ENCODE data around the gene MAPT.
"Not testable (repeated sequence)": the region's sequence is repeated elsewhere in the genome, so short reads cannot be mapped to it uniquely, and the experiment has no call there.

Gene MAPT

DNA sequence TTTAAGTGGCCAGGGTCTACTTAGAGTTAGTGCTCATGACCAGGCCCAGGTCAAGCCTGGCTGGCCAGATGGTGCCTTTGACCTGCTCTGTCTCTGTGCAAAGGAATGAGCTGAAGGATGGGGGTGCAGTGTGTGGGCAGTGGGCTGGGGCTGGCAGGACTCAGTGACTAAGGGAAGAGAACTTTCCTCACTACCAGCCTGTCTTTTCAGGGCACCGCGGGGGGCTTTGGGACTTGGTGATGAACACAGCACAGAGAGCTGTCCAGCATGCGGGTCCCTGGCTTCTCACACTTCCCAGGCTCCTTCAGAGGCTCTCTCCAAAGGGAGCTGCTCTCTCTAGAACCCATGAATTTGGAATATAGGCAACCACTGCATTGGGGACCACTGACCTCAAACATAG is 61.7 kb downstream of the MAPT start:
- no peak for DNase-seq

DNA sequence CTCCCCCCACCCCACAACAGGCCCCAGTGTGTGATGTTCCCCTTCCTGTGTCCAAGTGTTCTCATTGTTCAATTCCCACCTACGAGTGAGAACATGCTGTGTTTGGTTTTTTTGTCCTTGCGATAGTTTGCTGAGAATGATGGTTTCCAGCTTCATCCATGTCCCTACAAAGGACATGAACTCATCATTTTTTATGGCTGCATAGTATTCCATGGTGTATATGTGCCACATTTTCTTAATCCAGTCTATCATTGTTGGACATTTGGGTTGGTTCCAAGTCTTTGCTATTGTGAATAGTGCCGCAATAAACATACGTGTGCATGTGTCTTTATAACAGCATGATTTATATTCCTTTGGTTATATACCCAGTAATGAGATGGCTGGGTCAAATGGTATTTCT is 62.4 kb downstream of the MAPT start:
- not testable (repeated sequence) for DNase-seq

DNA sequence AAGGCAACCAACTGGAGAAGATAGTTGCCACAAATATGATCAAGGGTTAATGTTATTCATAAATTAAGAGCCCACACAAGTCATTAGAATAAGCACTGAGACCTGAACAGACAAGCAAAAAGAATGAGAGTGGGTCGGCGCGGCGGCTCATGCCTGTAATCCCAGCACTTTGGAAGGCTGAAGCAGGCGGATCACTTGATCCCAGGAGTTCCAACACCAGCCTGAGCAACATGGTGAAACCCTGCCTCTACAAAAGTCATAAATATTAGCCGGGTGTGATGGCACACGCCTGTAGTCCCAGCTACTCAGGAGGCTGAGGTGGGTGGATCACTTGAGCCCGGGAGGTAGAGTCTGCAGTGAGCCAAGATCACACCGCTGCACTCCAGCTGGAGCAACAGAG is 64.0 kb downstream of the MAPT start:
- DNase-seq = no peak

DNA sequence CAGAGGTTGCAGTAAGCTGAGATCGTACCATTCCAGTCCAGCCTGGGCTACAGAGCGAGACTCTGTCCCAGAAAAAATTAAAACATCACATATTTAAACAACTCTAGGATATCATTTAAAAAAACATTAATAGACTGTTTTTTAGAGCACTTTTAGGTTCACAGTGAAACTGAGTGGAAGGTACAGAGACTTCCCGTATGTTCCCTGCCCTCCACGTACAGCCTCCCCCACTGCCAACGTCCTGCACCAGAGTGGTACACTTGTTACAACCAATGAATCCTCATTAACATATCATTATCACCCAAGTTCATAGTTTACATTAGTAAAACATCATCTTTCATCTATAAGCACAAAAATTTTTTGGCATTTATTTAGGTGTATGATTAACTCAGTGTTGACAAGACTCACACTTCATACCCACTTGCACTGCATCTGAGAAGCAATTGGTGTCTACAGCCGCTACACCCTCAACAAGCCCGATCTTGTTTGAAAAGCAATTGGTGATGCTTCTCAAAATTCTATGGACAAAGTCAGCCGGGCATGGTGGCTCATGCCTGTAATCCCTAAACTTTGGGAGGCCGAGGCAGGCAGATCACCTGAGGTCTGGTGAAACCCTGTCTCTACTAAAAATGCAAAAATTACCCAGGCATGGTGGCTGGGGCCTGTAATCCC is 64.8 kb downstream of the MAPT start:
- no peak for DNase-seq

DNA sequence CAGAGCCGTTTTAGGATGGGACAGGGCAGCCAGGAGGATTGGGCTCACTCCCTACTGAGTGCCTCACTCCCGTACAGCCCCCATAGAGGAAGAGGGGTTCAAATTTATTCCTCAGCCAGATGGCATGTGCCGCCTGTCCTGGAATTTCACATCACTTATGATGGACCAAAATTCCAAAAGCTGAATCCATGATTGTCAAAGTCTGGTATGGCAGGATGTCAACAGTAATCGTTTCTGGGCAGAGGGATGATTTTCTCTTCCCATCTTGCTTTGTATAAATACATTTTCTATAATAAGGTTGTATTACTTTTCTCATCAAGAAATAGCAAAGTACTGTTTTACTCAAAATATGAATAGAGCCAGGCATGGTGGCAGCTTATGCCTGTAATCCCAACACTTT is 66.0 kb downstream of the MAPT start:
- DNase-seq = no peak

DNA sequence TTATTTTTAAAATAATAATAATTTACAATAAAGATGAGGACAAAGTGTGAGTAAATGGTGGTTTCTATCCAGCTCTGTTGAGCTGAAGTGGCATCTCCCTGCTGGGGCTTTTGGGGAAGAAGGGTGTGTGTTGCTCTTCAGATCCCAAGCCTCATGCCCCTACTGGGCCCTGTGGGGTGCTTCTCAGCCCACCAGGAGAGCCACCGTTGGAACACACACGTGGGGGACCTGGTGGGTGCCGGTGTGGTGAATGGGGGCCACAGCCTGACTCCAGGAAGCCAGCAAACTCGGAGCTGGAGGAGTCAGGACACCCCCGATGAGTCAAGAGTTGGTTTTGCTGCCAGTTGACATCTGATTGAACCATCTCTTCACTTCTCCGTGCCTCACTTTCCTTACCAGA is 66.9 kb downstream of the MAPT start:
- DNase-seq = no peak

DNA sequence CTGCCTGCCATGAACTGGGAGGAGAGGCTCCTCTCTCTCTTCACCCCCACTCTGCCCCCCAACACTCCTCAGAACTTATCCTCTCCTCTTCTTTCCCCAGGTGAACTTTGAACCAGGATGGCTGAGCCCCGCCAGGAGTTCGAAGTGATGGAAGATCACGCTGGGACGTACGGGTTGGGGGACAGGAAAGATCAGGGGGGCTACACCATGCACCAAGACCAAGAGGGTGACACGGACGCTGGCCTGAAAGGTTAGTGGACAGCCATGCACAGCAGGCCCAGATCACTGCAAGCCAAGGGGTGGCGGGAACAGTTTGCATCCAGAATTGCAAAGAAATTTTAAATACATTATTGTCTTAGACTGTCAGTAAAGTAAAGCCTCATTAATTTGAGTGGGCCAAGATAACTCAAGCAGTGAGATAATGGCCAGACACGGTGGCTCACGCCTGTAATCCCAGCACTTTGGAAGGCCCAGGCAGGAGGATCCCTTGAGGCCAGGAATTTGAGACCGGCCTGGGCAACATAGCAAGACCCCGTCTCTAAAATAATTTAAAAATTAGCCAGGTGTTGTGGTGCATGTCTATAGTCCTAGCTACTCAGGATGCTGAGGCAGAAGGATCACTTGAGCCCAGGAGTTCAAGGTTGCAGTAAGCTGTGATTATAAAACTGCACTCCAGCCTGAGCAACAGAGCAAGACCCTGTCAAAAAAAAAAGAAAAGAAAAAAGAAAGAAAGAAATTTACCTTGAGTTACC is 68.0 kb downstream of the MAPT start:
- DNase-seq = no peak

DNA sequence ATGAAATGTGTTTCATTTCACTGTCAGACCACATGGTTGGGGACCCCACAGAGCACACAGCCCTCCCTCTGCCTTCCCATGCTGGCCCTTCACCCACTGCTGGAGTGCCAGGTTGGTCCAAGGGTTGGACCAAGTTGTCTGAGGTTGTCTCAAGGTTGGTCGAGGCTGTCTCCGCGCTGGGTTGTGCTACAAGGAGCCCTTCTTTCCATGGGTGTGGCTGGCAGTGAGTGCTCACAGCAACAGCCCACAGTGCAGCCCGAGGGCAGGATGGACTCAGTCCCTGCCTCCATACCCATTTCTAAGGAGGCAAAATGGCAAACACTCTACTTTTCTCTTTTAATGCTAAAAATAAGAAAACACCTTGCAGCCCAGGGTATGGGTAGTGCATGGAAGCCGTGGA is 68.9 kb downstream of the MAPT start:
- DNase-seq = no peak

DNA sequence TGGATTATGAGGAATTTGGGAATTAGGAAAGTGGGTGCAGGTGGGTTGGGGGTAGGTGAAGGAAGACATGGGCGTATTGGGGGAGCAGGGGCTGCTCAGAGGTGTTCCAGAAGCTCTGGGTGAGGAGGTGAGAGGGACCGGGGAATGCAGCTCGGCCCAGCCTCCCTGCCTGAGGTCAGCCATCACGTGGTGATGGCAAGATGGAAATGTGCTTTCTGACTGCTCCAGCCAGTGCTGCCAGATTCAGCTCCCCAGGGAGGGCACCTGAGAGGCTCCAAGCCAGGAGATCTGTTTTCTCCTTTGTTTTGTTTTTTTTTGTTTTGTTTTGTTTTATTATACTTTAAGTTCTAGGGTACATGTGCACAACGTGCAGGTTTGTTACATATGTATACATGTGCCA is 69.5 kb downstream of the MAPT start:
- DNase-seq = no peak

DNA sequence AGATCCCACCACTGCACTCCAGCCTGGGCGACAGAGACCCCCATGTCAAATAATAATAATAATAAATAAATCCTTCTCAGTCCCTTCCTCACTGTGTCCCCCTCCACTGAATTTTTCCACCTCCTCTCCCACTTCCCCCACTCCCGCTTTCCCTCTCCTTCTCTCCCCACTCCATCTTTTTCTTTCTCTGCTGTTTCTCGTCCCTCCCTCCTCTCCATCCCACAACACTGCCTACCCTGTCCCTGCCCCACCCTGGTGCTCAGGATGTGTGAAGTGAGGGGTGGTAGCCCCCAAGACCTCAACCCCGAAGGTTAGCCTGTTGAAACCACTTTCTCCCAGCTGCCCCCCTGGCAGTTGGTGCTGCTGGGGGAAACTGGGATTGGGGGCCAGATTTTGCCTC is 70.3 kb downstream of the MAPT start:
- no peak for DNase-seq

DNA sequence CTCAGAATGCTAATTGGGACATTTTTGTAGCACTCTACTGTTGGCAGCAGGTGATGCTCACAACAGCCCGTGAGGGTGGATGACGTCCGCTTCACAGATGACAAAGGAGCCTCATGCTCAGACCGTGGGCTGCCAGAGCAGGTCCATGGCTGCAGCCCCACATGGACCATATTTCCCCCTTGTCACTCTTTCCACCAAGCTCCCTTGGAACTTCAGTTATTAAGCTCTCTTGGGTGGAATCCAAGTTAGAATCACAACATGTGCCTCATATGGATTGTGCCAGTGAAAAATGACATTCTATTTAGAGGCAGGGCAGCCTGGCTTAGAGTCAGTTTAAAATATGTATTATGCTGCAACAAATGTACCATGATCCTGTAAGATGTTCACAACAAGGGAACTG is 71.5 kb downstream of the MAPT start:
- no peak for DNase-seq

DNA sequence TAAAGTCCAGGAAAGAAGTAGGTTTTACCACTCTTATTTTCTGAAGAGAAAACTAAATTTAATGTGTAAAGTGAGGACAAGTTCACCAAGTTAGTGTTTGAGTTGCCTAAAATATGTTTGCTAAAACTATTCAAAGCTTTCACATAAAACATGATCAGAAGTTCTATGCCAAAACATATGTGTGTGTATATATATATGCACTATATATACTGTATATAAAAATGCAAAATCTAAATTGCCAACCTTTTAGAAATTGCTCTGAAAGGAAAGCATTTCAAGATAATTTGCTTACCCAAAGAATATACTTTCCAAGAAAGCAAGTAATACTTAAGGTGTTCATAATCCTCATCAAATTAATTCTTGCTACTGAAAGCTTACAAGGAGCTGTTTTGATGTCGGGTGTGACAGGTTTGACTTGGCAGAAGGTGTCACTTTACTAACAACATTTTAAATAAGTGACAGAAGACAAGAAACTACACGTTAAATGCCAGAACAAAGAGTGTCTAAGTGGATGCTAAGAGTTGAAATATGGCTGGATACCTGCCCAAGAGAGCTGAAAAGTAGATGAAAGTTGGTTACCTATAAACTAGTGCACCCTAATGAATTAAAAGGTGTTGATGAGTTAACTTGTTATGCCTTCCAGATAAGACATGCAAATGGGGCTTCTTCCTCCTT is 72.4 kb downstream of the MAPT start:
- no peak for DNase-seq

DNA sequence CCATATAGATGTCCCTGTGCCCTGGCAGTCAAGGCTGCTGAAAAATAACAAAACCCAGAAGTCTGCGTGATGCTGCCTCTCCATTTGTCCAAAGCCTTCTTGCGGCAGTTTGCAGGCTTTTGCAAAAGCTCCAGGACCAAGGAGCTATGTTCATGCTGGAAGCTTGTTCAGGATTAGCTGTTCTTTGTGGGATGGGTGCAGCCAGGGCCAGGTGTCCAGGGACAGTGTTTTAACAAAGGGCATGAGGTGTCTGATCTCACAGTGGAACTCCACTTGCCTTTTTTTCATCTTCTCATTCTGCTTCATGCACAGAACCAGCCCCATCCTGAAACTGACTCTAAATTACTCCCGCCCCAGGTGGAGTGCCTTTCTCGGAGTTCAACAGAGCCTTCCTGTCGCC is 73.0 kb downstream of the MAPT start:
- DNase-seq = no peak

DNA sequence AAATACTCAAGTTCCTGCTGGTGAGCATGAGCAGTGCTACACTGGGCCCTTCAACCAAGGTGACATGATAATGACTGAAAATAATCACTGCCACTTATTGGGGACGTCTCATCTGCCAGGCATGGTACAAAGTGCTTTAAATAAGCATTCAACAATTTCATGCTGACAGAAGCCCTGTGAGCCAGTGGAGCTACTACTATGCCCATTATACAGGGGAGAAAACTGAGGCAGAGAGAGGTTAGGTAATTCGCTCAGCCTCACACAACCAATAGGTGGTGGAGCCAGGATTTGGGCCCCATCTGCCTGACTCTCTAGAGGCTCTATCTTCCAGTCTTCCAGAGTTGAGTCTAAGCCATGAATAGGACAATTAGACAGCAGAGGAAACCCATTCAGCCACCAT is 74.4 kb downstream of the MAPT start:
- no peak for DNase-seq

DNA sequence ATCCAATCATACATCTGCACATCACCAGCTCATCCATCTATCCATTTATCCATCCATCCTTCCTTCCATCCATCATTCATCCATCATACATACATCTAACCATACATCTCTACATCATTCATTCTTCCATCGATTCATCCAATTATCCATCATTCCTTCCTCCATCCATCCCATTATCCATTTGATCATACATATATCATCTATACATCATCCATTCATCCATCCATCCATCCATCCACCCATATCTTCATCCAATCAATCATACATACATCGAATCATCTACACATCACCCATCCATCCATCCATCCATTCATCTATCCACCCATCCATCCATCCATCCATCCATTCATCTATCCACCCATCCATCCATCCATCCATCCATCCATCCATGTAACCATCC is 75.4 kb downstream of the MAPT start:
- no peak for DNase-seq

DNA sequence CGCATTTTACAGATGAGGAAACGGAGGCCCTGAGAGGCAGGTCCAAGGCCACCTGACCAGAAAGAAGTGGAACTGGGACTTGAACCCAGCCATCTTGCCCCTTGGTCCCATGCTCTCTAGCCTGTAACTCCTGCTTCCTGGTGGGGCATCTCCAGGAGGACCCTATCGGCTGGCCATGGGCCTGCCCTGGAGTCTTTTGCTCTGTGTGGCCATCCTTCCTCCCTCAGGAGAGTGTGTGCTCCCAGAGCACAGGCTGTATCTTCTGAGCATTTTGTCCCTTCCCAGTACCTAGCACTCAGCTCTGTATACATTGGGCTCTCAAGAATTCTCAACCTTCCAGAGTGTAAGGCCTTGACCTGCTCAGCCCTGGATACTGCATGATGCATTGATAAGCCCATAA is 76.3 kb downstream of the MAPT start:
- no peak for DNase-seq

DNA sequence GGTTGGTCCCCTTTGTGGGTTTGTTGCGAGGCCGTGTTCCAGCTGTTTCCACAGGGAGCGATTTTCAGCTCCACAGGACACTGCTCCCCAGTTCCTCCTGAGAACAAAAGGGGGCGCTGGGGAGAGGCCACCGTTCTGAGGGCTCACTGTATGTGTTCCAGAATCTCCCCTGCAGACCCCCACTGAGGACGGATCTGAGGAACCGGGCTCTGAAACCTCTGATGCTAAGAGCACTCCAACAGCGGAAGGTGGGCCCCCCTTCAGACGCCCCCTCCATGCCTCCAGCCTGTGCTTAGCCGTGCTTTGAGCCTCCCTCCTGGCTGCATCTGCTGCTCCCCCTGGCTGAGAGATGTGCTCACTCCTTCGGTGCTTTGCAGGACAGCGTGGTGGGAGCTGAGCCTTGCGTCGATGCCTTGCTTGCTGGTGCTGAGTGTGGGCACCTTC is 77.4 kb downstream of the MAPT start:
- no peak for DNase-seq

DNA sequence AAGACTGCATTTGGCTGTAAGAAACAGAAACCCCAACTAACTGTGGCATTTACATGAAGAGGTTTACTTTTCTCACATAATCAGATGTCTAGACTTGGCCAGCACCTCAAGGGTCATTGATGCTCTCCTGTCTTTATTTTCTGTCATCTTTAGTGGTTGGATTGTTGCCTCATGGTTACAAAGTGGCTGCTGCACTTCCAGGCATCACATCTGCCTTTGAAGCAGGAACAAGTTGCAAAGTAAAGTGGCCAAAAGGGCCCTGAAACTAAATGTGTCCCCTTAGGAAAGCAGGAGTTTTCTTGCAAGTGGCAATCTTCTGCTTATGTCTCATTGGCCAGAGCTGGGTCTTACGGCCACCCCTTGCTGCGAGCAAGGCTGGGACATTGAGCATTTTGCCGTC is 78.2 kb downstream of the MAPT start:
- no peak for DNase-seq

DNA sequence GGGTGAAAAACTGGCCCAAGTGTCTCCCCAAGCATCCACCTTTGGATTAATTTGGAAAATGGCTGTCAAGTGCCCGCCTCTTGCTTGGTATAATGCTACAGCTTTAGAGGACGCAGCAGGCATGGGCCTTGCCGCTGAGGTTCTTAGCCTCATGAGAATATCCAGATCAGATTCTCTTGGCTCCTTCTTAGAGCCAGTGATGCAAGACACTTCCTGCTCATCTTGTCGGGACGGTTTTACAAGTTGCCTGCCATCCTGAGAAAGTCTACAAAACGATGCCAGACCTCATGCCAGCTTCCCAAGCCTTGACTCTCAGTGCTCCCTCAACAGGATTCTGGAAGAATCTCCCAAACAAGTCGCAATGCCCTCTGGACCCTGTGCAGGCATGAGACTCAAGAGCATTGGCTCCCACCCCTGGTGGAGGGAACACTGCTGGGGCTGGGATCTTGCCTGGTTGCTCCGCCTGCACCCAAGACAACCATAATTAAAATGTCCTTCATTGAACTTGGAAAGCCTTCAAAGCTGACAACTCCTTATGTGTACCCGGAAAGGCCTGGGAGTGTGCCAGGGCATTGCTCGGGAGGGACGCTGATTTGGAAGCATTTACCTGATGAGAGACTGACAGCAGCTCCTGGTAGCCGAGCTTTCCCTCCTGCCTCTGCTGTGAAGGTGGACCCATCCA is 78.9 kb downstream of the MAPT start:
- no peak for DNase-seq

DNA sequence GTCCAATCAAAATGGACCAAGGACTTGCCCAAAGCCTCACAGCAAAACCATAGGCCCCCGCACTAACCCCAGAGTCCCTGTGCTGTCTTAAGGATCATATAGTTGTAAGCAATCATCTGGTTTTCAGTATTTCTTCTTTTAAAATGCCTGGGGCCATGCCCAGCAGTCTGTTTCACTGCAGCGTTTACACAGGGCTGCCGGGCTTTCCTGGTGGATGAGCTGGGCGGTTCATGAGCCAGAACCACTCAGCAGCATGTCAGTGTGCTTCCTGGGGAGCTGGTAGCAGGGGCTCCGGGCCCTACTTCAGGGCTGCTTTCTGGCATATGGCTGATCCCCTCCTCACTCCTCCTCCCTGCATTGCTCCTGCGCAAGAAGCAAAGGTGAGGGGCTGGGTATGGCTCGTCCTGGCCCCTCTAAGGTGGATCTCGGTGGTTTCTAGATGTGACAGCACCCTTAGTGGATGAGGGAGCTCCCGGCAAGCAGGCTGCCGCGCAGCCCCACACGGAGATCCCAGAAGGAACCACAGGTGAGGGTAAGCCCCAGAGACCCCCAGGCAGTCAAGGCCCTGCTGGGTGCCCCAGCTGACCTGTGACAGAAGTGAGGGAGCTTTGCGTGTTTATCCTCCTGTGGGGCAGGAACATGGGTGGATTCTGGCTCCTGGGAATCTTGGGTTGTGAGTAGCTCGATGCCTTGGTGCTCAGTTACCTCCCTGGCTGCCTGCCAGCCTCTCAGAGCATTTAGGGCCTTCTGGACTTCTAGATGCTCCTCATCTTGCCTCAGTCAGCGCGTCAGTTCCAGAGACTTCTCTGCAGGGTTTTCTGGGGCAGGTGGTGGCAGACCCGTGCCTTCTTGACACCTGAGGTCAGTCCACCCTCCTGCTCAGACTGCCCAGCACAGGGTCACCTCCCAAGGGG is 79.8 kb downstream of the MAPT start:
- DNase-seq = no peak

DNA sequence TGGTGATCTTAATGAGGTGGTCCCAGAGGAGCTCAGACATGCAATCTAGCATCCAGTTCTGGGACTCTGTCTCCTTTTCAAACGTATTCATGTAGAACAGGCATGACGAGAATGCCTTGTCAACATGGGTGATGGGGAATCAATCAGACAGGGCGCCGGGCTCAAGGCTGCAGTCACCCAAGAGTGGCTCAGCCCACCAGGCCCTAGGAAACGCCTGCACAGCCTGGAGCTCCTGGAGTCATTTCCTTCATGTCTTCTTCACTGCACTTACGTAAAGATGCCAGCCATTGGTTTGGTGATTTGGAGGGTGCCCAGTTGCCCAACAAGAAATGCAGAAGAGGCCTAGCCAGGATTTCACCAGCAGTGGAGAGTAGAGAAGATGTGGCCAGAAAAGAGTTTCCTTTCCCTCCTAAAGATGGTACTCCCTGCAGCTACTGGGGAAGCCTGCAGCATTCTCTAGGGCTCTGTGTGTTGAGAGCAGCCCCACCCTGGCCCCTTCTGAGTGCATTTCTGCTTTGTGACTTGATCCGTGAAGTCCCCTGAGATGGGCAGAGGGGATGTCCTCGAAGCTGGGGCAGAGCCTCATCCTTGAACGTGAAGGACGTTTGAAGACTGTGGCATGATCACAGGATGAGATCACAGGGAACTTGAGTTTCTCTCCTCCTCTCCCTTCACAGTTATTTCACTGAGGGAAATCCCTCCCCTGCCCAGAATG is 80.7 kb downstream of the MAPT start:
- no peak for DNase-seq

Measured in EL (cell line).